ENCODE data around the gene MRM2.

MRM2 gene

GRCh38 chr7:2227699-2228098, 14.3 kb downstream of the MRM2 start:
- no peak for TF ChIP-seq CTCF (IDR thresholded peaks at IDR 0.05; ENCODE audit: extremely low read depth, missing control alignments)
- no peak for DNase-seq (ENCODE audit: low spot score)

GRCh38 chr7:2225830-2226229, 16.2 kb downstream of the MRM2 start:
- TF ChIP-seq CTCF (IDR thresholded peaks at IDR 0.05; ENCODE audit: extremely low read depth, missing control alignments), result no peak
- no peak for DNase-seq (ENCODE audit: low spot score)

GRCh38 chr7:2225336-2225735, 16.7 kb downstream of the MRM2 start:
- TF ChIP-seq CTCF (IDR thresholded peaks at IDR 0.05; ENCODE audit: extremely low read depth, missing control alignments), result no peak
- no peak for DNase-seq (ENCODE audit: low spot score)

- TF ChIP-seq CTCF (IDR thresholded peaks at IDR 0.05; ENCODE audit: extremely low read depth, missing control alignments), result no peak
- no peak for DNase-seq (ENCODE audit: low spot score)
Observed at GRCh38 chr7:2224934-2225333, 17.1 kb downstream of the MRM2 start.

GRCh38 chr7:2224491-2224928, 17.5 kb downstream of the MRM2 start:
- no peak for DNase-seq (ENCODE audit: low spot score)
- no peak for TF ChIP-seq CTCF (IDR thresholded peaks at IDR 0.05; ENCODE audit: extremely low read depth, missing control alignments)

- no peak for DNase-seq (ENCODE audit: low spot score)
- no peak for TF ChIP-seq CTCF (IDR thresholded peaks at IDR 0.05; ENCODE audit: extremely low read depth, missing control alignments)
Observed at GRCh38 chr7:2223321-2223720, 18.7 kb downstream of the MRM2 start.

GRCh38 chr7:2222516-2222915, 19.5 kb downstream of the MRM2 start:
- TF ChIP-seq CTCF (IDR thresholded peaks at IDR 0.05; ENCODE audit: extremely low read depth, missing control alignments), result no peak
- DNase-seq (ENCODE audit: low spot score), result no peak

Data from GM20000 (cell line).